ENCODE measurements around the gene RABGAP1L. TPM values are rescaled to one million over a fixed set of nuclear protein-coding genes. Genes with fewer than 3 reads are reported as not detected.
"Not testable (repeated sequence)": the region's sequence is repeated elsewhere in the genome, so short reads cannot be mapped to it uniquely, and the experiment has no call there.

Gene RABGAP1L
- total RNA-seq, 2 donors from 2014 or later = 53.4 to 101 TPM

DNA sequence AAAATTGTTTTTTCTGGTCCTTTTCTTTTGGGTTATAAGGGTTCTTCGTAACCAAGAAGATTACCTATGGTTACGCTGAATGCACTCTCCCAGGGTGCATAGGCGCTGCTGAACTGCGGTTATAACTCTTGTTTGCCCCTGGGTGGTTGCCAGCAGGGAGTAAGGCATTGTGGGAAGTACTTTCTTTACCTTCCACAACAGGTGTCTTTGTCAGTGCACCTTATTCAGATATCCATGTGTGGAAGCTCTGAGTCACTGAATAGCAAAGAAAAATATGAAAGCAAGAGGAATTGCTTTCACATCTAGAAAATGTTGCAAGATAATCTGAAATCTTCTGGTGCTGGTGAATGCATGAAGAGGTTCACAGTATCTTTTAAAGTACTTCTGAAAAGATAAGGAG lies 716.0 kb downstream of the RABGAP1L start:
- no peaks in the 10 kb centered on the region for H3K36me3 Mint-ChIP-seq
- H3K4me3 Mint-ChIP-seq = no peak overlapping the region
- no peaks in the 10 kb centered on the region for H3K27me3 Mint-ChIP-seq
- no peak for ATAC-seq
- H3K9me3 Mint-ChIP-seq = no peaks in the 10 kb centered on the region
- peaks cover 14 to 18% of the 10 kb centered on the region in 2 donors for H3K4me1 Mint-ChIP-seq (ENCODE audit: low read depth in 2 of 2)
- peak overlapping the region in 1 of 2 donors; percentile 59 for H3K27ac Mint-ChIP-seq
- DNase-seq (ENCODE audit: low spot score) = no peak

- H3K36me3 Mint-ChIP-seq = no peaks in the 10 kb centered on the region
- H3K9me3 Mint-ChIP-seq = no peaks in the 10 kb centered on the region
- ATAC-seq (no peak), DNase-seq (ENCODE audit: low spot score) (no peak)
- H3K27me3 Mint-ChIP-seq = no peaks in the 10 kb centered on the region
- H3K4me3 Mint-ChIP-seq = peak overlapping the region; percentile 42
- peaks cover 14% of the 10 kb centered on the region in 2 donors for H3K4me1 Mint-ChIP-seq (ENCODE audit: low read depth in 2 of 2)
- H3K27ac Mint-ChIP-seq = peak overlapping the region; percentile 22 to 47
Observed at GRCh38 chr1:174877208-174877673, 717.9 kb downstream of the RABGAP1L start.

DNA sequence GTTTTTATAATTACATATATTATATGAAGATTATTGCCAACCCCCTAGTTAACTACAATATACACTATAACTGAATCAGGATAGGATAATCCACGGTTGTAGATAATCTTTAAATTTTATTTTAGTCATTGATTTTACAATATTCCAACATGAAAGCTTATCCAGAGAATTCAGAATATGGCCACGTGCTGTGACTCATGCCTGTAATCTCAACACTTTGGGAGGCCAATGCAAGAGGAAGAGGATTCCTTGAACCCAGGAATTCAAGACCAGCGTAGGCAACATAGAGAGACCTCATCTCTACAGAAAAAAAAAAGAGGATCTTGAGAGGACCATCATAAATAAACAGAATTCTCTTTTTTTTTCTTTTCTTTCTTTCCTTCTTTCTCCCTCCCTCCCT lies 720.9 kb downstream of the RABGAP1L start:
- ATAC-seq = no peak
- H3K4me3 Mint-ChIP-seq = no peak overlapping the region
- DNase-seq (ENCODE audit: low spot score) = no peak
- H3K36me3 Mint-ChIP-seq = no peaks in the 10 kb centered on the region
- H3K27ac Mint-ChIP-seq = no peak overlapping the region
- no peaks in the 10 kb centered on the region for H3K27me3 Mint-ChIP-seq
- H3K9me3 Mint-ChIP-seq = no peaks in the 10 kb centered on the region
- peaks cover 5 to 9% of the 10 kb centered on the region in 2 donors for H3K4me1 Mint-ChIP-seq (ENCODE audit: low read depth in 2 of 2)

DNA sequence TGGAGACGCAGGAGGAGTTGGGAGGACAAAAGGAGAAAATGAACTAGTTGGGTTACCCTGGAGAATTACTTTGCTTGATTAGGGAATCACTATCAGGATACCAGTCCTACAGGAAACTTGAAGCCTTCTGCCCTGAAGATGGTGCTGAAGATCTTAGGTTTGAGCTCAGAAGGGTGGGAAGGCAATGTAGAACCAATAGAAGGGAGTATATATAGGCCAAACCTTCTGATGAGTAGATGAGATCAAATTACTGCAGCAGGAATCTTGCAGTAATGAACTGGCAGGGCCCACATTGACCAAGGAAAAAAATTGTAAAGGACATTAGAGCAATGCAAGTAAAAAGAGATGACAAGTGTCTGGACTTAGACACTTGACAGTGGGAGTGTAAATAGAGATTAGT lies 724.1 kb downstream of the RABGAP1L start:
- Mint-ChIP-seq H3K27me3 (no peaks in the 10 kb centered on the region), H3K36me3 (no peaks in the 10 kb centered on the region), H3K27ac (no peak overlapping the region), H3K9me3 (no peaks in the 10 kb centered on the region), H3K4me3 (no peak overlapping the region), H3K4me1 (ENCODE audit: low read depth in 2 of 2) (peaks cover 0 to 2% of the 10 kb centered on the region in 2 donors)
- no peak for DNase-seq (ENCODE audit: low spot score)
- no peak for ATAC-seq

- Mint-ChIP-seq H3K9me3 (no peaks in the 10 kb centered on the region), H3K4me3 (no peak overlapping the region), H3K27me3 (no peaks in the 10 kb centered on the region), H3K36me3 (no peaks in the 10 kb centered on the region), H3K4me1 (ENCODE audit: low read depth in 2 of 2) (peaks cover 0 to 2% of the 10 kb centered on the region in 2 donors), H3K27ac (no peak overlapping the region)
- DNase-seq (ENCODE audit: low spot score) (no peak), ATAC-seq (no peak)
Observed at GRCh38 chr1:174884038-174884437, 724.7 kb downstream of the RABGAP1L start.

DNA sequence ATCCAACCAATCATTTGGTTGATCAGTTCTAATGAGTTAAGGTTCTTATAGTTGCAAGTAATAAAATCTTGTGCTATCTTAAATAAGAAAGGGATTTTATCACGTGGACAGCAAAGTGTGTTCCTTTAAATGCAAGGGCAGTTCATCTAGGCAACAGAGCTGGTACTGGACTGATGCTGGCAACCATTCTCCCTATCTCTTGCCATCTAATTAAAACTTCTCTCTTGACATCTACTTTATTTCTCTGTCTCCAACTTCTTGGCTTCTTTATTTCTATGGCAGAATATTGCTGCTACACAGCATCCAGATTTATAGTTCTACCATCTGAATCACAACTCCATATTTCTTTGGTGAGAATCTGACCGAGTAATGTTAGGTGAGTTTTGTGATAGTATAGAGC lies 725.2 kb downstream of the RABGAP1L start:
- DNase-seq (ENCODE audit: low spot score) (no peak), ATAC-seq (no peak)
- Mint-ChIP-seq H3K4me3 (no peak overlapping the region), H3K27ac (no peak overlapping the region), H3K4me1 (ENCODE audit: low read depth in 2 of 2) (peaks cover 0 to 2% of the 10 kb centered on the region in 2 donors), H3K36me3 (no peaks in the 10 kb centered on the region), H3K27me3 (no peaks in the 10 kb centered on the region), H3K9me3 (no peaks in the 10 kb centered on the region)

DNA sequence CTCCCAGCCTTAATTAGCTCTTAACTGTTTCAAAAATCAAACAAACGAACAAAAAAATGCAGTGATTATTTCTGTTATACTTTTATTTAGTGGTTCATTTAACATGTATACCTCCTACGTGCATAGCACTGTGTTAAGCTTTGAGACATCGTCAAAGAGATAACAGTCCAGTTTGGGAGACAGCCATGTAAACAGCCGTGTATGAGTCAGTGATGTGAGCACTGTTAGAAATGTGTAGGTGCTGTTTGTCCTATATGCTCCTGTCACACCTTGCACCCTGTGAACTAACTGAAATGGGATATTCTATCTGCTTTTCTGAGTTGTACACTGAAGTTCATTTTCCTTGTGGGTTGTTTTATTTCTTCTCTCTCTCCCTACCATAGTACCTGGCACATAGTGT lies 730.7 kb downstream of the RABGAP1L start:
- no peaks in the 10 kb centered on the region for H3K9me3 Mint-ChIP-seq
- no peak for ATAC-seq
- DNase-seq (ENCODE audit: low spot score) = no peak
- H3K36me3 Mint-ChIP-seq = no peaks in the 10 kb centered on the region
- no peak overlapping the region for H3K4me3 Mint-ChIP-seq
- no peaks in the 10 kb centered on the region for H3K27me3 Mint-ChIP-seq
- peaks cover 4 to 5% of the 10 kb centered on the region in 2 donors for H3K4me1 Mint-ChIP-seq (ENCODE audit: low read depth in 2 of 2)
- H3K27ac Mint-ChIP-seq = no peak overlapping the region

- no peaks in the 10 kb centered on the region for H3K36me3 Mint-ChIP-seq
- no peaks in the 10 kb centered on the region for H3K9me3 Mint-ChIP-seq
- H3K4me3 Mint-ChIP-seq = no peak overlapping the region
- DNase-seq (ENCODE audit: low spot score) = no peak
- H3K4me1 Mint-ChIP-seq (ENCODE audit: low read depth in 2 of 2) = peaks cover 5 to 6% of the 10 kb centered on the region in 2 donors
- no peak for ATAC-seq
- H3K27me3 Mint-ChIP-seq = no peaks in the 10 kb centered on the region
- H3K27ac Mint-ChIP-seq = peak overlapping the region in 1 of 2 donors; percentile 48
Observed at GRCh38 chr1:174892016-174892415, 732.7 kb downstream of the RABGAP1L start.

DNA sequence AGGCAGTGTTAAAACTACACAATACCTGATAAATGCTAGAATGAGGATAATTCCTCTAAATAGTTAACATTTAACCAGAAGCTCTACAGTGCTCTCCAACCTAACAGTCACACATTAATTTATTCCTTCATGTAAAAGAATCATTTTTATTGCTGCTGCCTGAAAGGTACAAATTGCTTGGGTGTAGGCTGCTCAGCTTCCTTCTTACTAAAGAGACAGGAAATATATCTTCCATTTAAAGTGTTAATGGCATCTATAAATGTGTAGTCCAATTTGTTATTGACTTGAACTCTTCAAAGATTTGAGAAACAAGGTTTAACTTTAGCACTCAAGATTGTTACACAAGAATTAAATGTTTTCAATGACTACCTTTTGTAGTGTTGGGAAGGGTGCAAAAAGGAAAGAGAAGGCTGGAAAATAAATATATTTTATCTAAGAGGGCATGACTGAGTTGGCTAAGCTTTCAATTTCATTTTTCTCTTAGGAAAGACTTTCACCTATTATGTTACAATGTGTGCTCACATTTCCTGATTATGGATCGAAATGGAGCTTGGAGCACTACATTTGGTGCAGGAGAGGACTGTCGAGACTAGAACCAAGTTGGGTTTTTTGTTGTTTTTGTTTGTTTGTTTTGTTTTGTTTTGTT lies 734.9 kb downstream of the RABGAP1L start:
- H3K4me1 Mint-ChIP-seq (ENCODE audit: low read depth in 2 of 2) = peaks cover 5 to 8% of the 10 kb centered on the region in 2 donors
- ATAC-seq = no peak
- no peaks in the 10 kb centered on the region for H3K27me3 Mint-ChIP-seq
- DNase-seq (ENCODE audit: low spot score) = no peak
- no peak overlapping the region for H3K4me3 Mint-ChIP-seq
- no peak overlapping the region for H3K27ac Mint-ChIP-seq
- no peaks in the 10 kb centered on the region for H3K36me3 Mint-ChIP-seq
- H3K9me3 Mint-ChIP-seq = no peaks in the 10 kb centered on the region

GRCh38 chr1:174895610-174896009 lies 736.3 kb downstream of the RABGAP1L start:
- H3K27ac Mint-ChIP-seq; H3K27me3 Mint-ChIP-seq; H3K36me3 Mint-ChIP-seq; H3K4me3 Mint-ChIP-seq; DNase-seq (ENCODE audit: low spot score); ATAC-seq; H3K4me1 Mint-ChIP-seq (ENCODE audit: low read depth in 2 of 2); H3K9me3 Mint-ChIP-seq: not testable (repeated sequence)

- ATAC-seq (no peak), DNase-seq (ENCODE audit: low spot score) (no peak)
- Mint-ChIP-seq H3K4me1 (ENCODE audit: low read depth in 2 of 2) (peaks cover 5 to 10% of the 10 kb centered on the region in 2 donors), H3K36me3 (peaks cover 17% of the 10 kb centered on the region), H3K27me3 (no peaks in the 10 kb centered on the region), H3K27ac (no peak overlapping the region), H3K9me3 (peaks cover 5% of the 10 kb centered on the region), H3K4me3 (no peak overlapping the region)
Observed at GRCh38 chr1:174898102-174898797, 738.9 kb downstream of the RABGAP1L start.

- peaks cover 17% of the 10 kb centered on the region for H3K36me3 Mint-ChIP-seq
- H3K9me3 Mint-ChIP-seq = peaks cover 9% of the 10 kb centered on the region
- H3K27ac Mint-ChIP-seq = no peak overlapping the region
- no peak overlapping the region for H3K4me3 Mint-ChIP-seq
- DNase-seq (ENCODE audit: low spot score) (no peak), ATAC-seq (no peak)
- peaks cover 0 to 8% of the 10 kb centered on the region in 2 donors for H3K4me1 Mint-ChIP-seq (ENCODE audit: low read depth in 2 of 2)
- no peaks in the 10 kb centered on the region for H3K27me3 Mint-ChIP-seq
Observed at GRCh38 chr1:174900317-174900716, 741.0 kb downstream of the RABGAP1L start.

GRCh38 chr1:174902531-174903099 lies 743.3 kb downstream of the RABGAP1L start:
- peaks cover 17% of the 10 kb centered on the region for H3K36me3 Mint-ChIP-seq
- no peak for DNase-seq (ENCODE audit: low spot score)
- H3K4me3 Mint-ChIP-seq = no peak overlapping the region
- H3K4me1 Mint-ChIP-seq (ENCODE audit: low read depth in 2 of 2) = peaks cover 0 to 4% of the 10 kb centered on the region in 2 donors
- H3K27me3 Mint-ChIP-seq = no peaks in the 10 kb centered on the region
- no peak for ATAC-seq
- H3K9me3 Mint-ChIP-seq = peaks cover 9% of the 10 kb centered on the region
- no peak overlapping the region for H3K27ac Mint-ChIP-seq

- H3K9me3 Mint-ChIP-seq = no peaks in the 10 kb centered on the region
- no peaks in the 10 kb centered on the region for H3K36me3 Mint-ChIP-seq
- H3K27me3 Mint-ChIP-seq = no peaks in the 10 kb centered on the region
- no peak overlapping the region for H3K27ac Mint-ChIP-seq
- DNase-seq (ENCODE audit: low spot score) (no peak), ATAC-seq (no peak)
- peaks cover 8 to 21% of the 10 kb centered on the region in 2 donors for H3K4me1 Mint-ChIP-seq (ENCODE audit: low read depth in 2 of 2)
- no peak overlapping the region for H3K4me3 Mint-ChIP-seq
Observed at GRCh38 chr1:174911606-174912005, 752.3 kb downstream of the RABGAP1L start.

Measured in natural killer cell treated with Interleukin-12 subunit alpha and Interleukin-12 subunit beta and Interleukin-15 and Interleukin-18, amount 100 ng/mL, for 72 hours (primary cell).